K562 (cell line): ENCODE measurements around the gene TTC24. TPM values are rescaled to one million over a fixed set of nuclear protein-coding genes. Genes with fewer than 3 reads are reported as not detected.

ENCODE experiments used
- DDX20 ChIP-seq: fragments of 450-650 bp; IDR thresholded peaks from 2 replicates; pipeline ENCODE4 v1.6.1; 2016; ENCODE audit warnings: missing genetic modification characterization, low read depth, mild to moderate bottlenecking, missing compliant biosample characterization, moderate library complexity
- ELF4 ChIP-seq: fragments of 450-650 bp; formaldehyde crosslinking; IDR thresholded peaks from 2 replicates; pipeline ENCODE4 v1.4.0; 2022; ENCODE audit warnings: missing genetic modification characterization
- ETV1 ChIP-seq: fragments of 450-650 bp; conservative IDR thresholded peaks from 2 replicates; pipeline ENCODE4 v1.6.1; 2016; ENCODE audit warnings: missing genetic modification characterization, control low read depth, low read depth, missing compliant biosample characterization
- HLTF ChIP-seq: fragments of 450-650 bp; IDR thresholded peaks from 2 replicates; pipeline ENCODE4 v1.6.1; 2016
- JUND ChIP-seq, 2 experiments: IDR thresholded peaks; 2 replicates in 1 of 2; 3 replicates in 1 of 2; pipeline ENCODE4 v1.6.1; 2011; ENCODE audit warnings: borderline replicate concordance in 2 of 2, low read depth in 2 of 2, low read length in 2 of 2, improper control_type of control experiment in 1 of 2, missing biosample characterization in 1 of 2, missing genetic modification characterization in 1 of 2, missing genetic modification reagents in 1 of 2
- MAX ChIP-seq: sonication (generic); formaldehyde crosslinking; IDR thresholded peaks from 2 replicates; pipeline ENCODE4 v1.9.0; 2022; ENCODE audit warnings: mild to moderate bottlenecking, missing genetic modification reagents
- MCM2 ChIP-seq: fragments of 450-650 bp; IDR thresholded peaks from 2 replicates; pipeline ENCODE4 v1.6.1; 2017; ENCODE audit warnings: low read depth, mild to moderate bottlenecking
- MCM7 ChIP-seq, 2 experiments: fragments of 450-650 bp; IDR thresholded peaks; 2 replicates each; pipeline ENCODE4 v1.6.1; 2016 to 2018
- MNT ChIP-seq, 2 experiments: fragments of 450-650 bp; conservative IDR thresholded peaks; 2 replicates each; pipeline ENCODE4 v1.6.1; 2017; ENCODE audit warnings: mild to moderate bottlenecking in 2 of 2, moderate library complexity in 2 of 2
- NBN ChIP-seq: fragments of 450-650 bp; IDR thresholded peaks from 2 replicates; pipeline ENCODE4 v1.6.1; 2016; ENCODE audit warnings: low read depth, mild to moderate bottlenecking
- NFE2L1 ChIP-seq: fragments of 450-650 bp; IDR thresholded peaks from 2 replicates; pipeline ENCODE4 v1.6.1; 2016; ENCODE audit warnings: missing genetic modification characterization, low read depth, mild to moderate bottlenecking, missing compliant biosample characterization, moderate library complexity, borderline replicate concordance
- RAD51 ChIP-seq: fragments of 450-650 bp; IDR thresholded peaks from 2 replicates; pipeline ENCODE4 v1.7.1; 2016; ENCODE audit warnings: low read depth, mild to moderate bottlenecking, borderline replicate concordance
- RBM25 ChIP-seq: fragments of 200-400 bp; formaldehyde crosslinking; IDR thresholded peaks from 2 replicates; pipeline ENCODE4 v1.6.1; 2018; ENCODE audit warnings: low read length, low read depth, moderate library complexity; ENCODE audit not compliant: severe bottlenecking
- RUNX1 ChIP-seq: sonication (generic); IDR thresholded peaks from 2 replicates; pipeline ENCODE4 v1.6.1; 2016; ENCODE audit warnings: antibody characterized with exemption, low read depth
- SIN3B ChIP-seq: fragments of 450-650 bp; IDR thresholded peaks from 2 replicates; pipeline ENCODE4 v1.6.1; 2017; ENCODE audit warnings: low read depth, mild to moderate bottlenecking, moderate library complexity
- SRSF1 ChIP-seq: fragments of 200-400 bp; formaldehyde crosslinking; IDR thresholded peaks from 2 replicates; pipeline ENCODE4 v1.6.1; 2017; ENCODE audit warnings: mild to moderate bottlenecking, low read depth, low read length, moderate library complexity
- TOE1 ChIP-seq, 2 experiments: fragments of 450-650 bp in 1 of 2; sonication (generic) in 1 of 2; formaldehyde crosslinking in 1 of 2; IDR thresholded peaks; 2 replicates each; pipeline versions ENCODE4 v1.7.1 to v1.8.0; 2016 to 2022; ENCODE audit warnings: borderline replicate concordance in 2 of 2, mild to moderate bottlenecking in 2 of 2, antibody characterized with exemption in 1 of 2, inconsistent platforms in 1 of 2, low read depth in 1 of 2, missing genetic modification reagents in 1 of 2, moderate library complexity in 1 of 2
- ZKSCAN3 ChIP-seq: fragments of 250-450 bp; sonication (Bioruptor Pico); IDR thresholded peaks from 2 replicates; pipeline ENCODE4 v1.4.0; 2020
- ZNF184 ChIP-seq: sonication (generic); formaldehyde crosslinking; IDR thresholded peaks from 2 replicates; pipeline ENCODE4 v1.5.0; 2020; ENCODE audit warnings: missing genetic modification reagents
- ZNF766 ChIP-seq: fragments of 200-800 bp; sonication (Bioruptor generic); conservative IDR thresholded peaks from 2 replicates; pipeline ENCODE4 v1.6.1; 2016; ENCODE audit warnings: missing genetic modification characterization, missing compliant biosample characterization
- ZNF780A ChIP-seq: fragments of 250-450 bp; sonication (Bioruptor Pico); IDR thresholded peaks from 2 replicates; pipeline ENCODE4 v1.5.0; 2021; ENCODE audit warnings: mild to moderate bottlenecking
- polyA plus RNA-seq, 8 experiments: library from polyadenylated mRNA; depleted of rRNA in 4 of 8; stranded (reverse) in 5 of 8; unstranded in 3 of 8; fragments of >200 nt; fragmentation: Nextera tagmentation in 2 of 8; fragmentation: Illumina TruSeq in 1 of 8; extraction: Ambion mirVana in 2 of 8; extraction: Trizol in 1 of 8; gene quantifications; 2 replicates each; pipeline versions ENCODE4 v1.2.1 to v1.2.3, GENCODE V29; 2011 to 2014; ENCODE audit warnings: inconsistent platforms in 1 of 8, missing spikeins in 1 of 8
- total RNA-seq, 7 experiments: library from RNA; depleted of rRNA in 6 of 7; stranded (reverse); fragments of >200 nt in 6 of 7; fragmentation: Illumina TruSeq in 2 of 7; extraction: Trizol in 2 of 7; gene quantifications; 2 replicates each; pipeline versions ENCODE4 v1.2.1 to v1.2.3, GENCODE V29; 2011 to 2021; ENCODE audit warnings: low replicate concordance in 1 of 7
- TF ChIP-seq, protein P1 (sequence below): fragments of 250-450 bp; sonication (Bioruptor Pico); IDR thresholded peaks from 2 replicates; pipeline ENCODE4 v1.4.0; 2020

The TTC24 gene
- total and polyA plus RNA-seq, 9 of the 15 experiments (the other 6 are each of a cell fraction or from before 2014, with no cell fraction given): not detected

GRCh38 chr1:156601122-156601830, 21.8 kb downstream of the TTC24 start, which contains the start of gene GPATCH4 (continued):
- TF ChIP-seq NFE2L1 (tag) (no peak), ETV1 (tag) (peak; percentile 82), ZNF766 (CRISPR knock-in tag) (no peak), HLTF (no peak), MCM7 (IDR thresholded peaks at IDR 0.05) (no peak), ELF4 (CRISPR knock-in tag) (no peak), ZNF184 (no peak), RAD51 (no peak), ZKSCAN3 (CRISPR knock-in tag) (no peak), DDX20 (tag) (no peak), MNT (conservative IDR thresholded peaks at IDR 0.05) (peak; percentile 93 to 96), NBN (peak; percentile 58; the same call in 1 of the 2 replicates), ZNF780A (no peak), MAX (peak; percentile 95), MCM2 (no peak), JUND (IDR thresholded peaks at IDR 0.05; ENCODE audit: borderline replicate concordance, low read depth, low read length) (peak; percentile 42; the same call in 1 of the 2 replicates), JUND (tag; IDR thresholded peaks at IDR 0.05; ENCODE audit: borderline replicate concordance, low read depth, low read length) (no peak; the same call in 2 of the 3 replicates), SRSF1 (no peak), SIN3B (peak; percentile 88), RBM25 (no peak), RUNX1 (no peak), TOE1 (IDR thresholded peaks at IDR 0.05; ENCODE audit: borderline replicate concordance) (no peak), TOE1 (CRISPR knock-in tag; IDR thresholded peaks at IDR 0.05; ENCODE audit: borderline replicate concordance, low read depth) (no peak)
- TF ChIP-seq, protein P1, sequence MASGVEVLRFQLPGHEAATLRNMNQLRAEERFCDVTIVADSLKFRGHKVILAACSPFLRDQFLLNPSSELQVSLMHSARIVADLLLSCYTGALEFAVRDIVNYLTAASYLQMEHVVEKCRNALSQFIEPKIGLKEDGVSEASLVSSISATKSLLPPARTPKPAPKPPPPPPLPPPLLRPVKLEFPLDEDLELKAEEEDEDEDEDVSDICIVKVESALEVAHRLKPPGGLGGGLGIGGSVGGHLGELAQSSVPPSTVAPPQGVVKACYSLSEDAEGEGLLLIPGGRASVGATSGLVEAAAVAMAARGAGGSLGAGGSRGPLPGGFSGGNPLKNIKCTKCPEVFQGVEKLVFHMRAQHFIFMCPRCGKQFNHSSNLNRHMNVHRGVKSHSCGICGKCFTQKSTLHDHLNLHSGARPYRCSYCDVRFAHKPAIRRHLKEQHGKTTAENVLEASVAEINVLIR (CRISPR knock-in tag): no peak
